ENCODE results near the gene LUC7L3.

DNA sequence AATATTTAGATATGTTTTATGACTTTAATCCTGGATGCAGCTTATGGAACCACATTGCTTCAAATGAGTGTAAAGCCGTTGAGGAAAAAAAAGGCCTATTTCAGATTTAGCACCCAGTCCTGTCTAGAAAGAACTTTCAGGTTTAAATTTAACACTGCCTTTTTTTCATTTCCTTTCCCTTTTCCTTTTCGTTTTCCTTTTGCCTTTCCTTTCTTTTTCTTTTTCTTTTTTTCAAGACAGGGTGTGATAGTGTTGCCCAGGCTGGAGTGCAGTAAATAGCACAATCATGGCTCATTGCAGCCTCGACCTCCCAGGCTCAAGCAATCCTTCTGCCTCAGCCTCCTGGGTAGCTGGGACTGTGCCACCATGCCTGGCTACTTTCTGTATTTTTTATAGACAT is 15.9 kb downstream of the LUC7L3 start:
- TF ChIP-seq, protein P1, sequence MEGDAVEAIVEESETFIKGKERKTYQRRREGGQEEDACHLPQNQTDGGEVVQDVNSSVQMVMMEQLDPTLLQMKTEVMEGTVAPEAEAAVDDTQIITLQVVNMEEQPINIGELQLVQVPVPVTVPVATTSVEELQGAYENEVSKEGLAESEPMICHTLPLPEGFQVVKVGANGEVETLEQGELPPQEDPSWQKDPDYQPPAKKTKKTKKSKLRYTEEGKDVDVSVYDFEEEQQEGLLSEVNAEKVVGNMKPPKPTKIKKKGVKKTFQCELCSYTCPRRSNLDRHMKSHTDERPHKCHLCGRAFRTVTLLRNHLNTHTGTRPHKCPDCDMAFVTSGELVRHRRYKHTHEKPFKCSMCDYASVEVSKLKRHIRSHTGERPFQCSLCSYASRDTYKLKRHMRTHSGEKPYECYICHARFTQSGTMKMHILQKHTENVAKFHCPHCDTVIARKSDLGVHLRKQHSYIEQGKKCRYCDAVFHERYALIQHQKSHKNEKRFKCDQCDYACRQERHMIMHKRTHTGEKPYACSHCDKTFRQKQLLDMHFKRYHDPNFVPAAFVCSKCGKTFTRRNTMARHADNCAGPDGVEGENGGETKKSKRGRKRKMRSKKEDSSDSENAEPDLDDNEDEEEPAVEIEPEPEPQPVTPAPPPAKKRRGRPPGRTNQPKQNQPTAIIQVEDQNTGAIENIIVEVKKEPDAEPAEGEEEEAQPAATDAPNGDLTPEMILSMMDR (IDR thresholded peaks at IDR 0.05) = no peak
- TF ChIP-seq SIN3A (IDR thresholded peaks at IDR 0.05; ENCODE audit: borderline replicate concordance, insufficient read depth, low read depth, low read length) = no peak
- TF ChIP-seq, protein P2, sequence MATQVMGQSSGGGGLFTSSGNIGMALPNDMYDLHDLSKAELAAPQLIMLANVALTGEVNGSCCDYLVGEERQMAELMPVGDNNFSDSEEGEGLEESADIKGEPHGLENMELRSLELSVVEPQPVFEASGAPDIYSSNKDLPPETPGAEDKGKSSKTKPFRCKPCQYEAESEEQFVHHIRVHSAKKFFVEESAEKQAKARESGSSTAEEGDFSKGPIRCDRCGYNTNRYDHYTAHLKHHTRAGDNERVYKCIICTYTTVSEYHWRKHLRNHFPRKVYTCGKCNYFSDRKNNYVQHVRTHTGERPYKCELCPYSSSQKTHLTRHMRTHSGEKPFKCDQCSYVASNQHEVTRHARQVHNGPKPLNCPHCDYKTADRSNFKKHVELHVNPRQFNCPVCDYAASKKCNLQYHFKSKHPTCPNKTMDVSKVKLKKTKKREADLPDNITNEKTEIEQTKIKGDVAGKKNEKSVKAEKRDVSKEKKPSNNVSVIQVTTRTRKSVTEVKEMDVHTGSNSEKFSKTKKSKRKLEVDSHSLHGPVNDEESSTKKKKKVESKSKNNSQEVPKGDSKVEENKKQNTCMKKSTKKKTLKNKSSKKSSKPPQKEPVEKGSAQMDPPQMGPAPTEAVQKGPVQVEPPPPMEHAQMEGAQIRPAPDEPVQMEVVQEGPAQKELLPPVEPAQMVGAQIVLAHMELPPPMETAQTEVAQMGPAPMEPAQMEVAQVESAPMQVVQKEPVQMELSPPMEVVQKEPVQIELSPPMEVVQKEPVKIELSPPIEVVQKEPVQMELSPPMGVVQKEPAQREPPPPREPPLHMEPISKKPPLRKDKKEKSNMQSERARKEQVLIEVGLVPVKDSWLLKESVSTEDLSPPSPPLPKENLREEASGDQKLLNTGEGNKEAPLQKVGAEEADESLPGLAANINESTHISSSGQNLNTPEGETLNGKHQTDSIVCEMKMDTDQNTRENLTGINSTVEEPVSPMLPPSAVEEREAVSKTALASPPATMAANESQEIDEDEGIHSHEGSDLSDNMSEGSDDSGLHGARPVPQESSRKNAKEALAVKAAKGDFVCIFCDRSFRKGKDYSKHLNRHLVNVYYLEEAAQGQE (IDR thresholded peaks at IDR 0.05; ENCODE audit: insufficient read depth in 1 of 2, low read depth in 2 of 2, low read length in 1 of 2) = no peak

Data from Panc1 (cell line).